Amniotic epithelial cell (primary cell): Measurements from ENCODE around the gene RPS6KB2.
"Not testable (repeated sequence)": the region's sequence is repeated elsewhere in the genome, so short reads cannot be mapped to it uniquely, and the experiment has no call there.

Experiments
- DNase-seq: peaks from one replicate; pipeline ENCODE4 v3.0.0-alpha.2; 2010; ENCODE audit warnings: low read depth

The RPS6KB2 gene

DNA sequence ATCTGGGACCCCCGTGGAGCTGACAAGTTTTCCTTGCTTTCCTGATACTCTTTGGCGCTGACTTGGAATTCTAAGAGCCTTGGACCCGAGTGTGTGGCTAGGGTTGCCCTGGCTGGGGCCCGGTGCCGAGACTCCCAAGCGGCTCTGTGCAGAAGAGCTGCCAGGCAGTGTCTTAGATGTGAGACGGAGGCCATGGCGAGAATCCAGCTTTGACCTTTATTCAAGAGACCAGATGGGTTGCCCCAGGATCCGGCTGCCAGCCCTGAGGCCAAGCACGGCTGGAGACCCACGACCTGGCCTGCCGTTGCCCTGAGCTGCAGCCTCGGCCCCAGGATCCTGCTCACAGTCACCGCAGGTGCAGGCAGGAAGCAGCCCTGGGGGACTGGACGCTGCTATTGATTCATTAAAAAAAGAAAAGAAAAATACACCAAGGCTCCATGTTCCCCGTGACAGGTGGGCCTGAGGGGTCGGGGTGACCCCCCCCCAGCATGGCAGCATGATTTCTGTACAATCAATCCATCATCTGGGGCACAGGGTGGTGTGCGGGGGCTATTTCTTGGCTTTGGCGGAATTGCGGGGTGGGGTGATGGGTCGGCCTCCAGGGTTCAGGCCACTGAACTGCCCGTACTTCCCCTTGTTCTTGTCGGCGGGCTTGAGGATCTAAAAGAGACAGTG, 30.2 kb upstream of the RPS6KB2 start:
- no peak for DNase-seq

DNA sequence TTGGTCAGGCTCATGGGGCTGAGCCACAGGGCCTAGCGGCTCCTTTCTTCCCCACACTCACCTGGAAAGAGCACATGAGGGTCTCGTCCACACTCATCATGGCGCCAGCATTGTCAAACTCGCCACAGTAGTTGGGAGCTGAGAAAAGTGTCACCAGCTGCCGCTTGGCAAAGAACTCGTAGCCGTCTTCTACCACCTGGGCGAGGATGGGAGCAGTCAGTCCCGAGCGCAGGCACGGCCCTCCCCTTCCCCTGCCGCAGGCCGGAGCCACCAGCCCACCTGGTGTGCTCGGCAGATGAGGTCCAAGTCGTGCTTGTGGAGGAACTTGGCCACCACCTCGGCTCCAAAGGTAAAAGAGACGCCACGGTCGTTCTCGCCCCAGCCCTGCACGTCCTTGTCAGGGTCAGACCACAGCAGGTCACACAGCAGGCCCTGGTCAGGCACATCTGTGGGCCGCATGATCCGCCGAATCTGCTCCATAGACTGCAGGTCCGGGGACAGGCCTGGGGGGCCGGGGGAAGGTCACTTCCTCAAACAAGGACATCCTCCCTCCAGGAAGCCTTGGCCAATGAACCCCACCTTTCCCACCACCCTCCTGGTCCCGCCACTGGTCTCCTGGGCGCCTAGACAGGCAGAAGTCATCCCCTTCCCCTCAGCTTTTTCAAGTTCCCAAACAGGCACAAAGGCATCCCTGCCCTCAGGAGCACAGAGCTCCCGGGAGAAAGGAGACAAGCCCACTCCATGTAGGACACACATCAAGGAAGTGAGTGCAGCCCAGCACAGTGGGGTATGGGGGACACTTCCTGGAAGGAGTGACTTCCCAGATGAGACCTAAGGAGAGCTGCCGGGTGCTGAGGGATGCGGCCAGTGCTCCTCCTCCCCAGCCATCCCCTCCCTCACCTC, 29.4 kb upstream of the RPS6KB2 start:
- no peak for DNase-seq

DNA sequence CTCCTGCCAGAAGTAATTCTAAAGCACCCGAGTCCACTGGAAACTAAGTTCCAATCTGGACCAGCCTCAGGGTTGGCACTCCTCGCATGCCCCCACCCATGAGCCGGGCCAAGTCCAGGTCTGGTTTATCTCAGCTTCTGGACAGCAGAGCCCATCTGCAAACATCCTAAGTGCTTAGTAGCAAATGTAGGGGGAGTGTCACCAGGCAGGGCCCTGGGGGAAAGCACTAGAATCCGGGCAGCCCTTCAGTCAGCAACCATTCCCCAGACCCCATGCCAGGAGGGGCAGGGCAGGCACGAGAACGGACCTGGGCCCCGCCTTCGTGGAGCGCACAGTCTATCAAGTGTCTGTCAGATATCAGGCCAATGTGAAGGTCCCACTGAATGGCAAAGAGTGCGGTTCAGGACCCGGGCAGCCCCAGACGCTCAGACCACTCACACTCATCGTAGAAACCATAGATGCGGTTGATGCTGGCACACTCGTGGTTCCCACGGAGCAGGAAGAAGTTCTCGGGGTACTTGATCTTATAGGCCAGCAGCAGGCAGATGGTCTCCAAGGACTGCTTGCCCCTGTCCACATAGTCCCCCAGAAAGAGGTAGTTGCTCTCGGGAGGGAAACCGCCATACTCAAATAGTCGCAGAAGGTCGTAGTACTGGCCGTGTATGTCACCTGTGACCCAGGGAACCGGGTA, 27.9 kb upstream of the RPS6KB2 start:
- peak; percentile 47 for DNase-seq

DNA sequence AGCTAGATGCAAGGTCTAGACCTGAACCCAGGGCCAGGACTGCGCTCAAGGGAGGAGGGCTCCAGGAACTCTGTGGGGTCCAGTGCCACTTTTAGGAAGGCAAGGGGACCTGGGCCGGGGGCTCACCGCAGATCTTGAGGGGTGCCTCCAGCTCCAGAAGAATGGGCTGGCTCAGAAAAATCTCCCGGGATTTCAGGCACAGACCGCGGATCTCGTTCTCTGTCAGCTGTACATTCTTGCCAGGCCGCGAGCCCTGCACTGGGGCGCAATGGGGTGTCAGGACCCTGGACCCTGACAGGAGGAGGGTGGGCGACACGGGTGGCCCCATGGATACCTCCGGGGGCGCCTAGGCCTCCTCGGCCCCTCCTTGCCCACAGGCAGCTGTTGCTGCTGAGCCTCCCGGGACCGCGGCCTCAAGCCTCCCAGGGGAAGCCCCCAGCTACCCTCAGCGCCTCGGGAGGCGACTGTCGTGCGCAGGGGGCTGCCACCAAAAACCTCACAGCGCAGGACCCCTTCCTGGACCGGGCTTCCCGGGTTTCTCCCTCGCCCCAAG, 27.3 kb upstream of the RPS6KB2 start:
- DNase-seq: no peak

DNA sequence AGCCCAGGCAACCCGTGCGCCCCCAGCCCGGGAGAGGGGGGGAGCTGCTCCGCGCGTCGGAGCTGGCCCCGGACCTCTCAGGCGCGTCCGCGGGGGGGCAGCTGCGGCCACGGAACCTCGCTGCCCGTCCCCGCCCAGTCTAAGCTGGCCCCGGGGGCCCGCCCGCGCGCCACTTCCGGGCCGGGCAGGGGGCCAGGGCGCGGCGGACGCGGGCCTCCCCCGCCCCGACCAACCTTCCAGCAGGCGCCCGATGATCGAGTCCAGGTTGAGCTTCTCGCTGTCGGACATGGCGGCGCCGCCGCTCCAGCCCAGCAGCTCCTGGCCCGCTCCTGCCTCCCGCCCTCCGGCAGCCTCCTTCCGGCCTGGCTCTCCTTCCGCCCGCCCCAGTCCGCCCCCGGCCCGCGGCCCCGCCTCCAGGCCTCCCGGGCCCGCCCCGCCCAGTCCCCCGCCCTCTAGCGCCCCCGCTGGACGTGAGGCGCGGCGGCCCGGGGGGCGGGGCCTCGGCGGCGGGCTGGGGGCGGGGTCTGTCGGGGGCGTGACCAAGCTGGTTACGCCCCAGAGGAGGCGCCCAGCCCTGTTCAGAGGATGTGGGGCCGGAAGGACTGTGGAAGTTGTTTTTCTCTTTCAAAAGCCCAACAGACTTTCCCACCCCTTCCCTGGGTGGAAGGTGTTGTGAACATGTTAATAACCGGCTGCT, 26.7 kb upstream of the RPS6KB2 start, which contains the start of gene PPP1CA:
TSS of gene PPP1CA (minus strand) at position 364 of the 697 bp plus-strand sequence. CDS start at position 288, 76 bp downstream.
- DNase-seq: peak; percentile 76

DNA sequence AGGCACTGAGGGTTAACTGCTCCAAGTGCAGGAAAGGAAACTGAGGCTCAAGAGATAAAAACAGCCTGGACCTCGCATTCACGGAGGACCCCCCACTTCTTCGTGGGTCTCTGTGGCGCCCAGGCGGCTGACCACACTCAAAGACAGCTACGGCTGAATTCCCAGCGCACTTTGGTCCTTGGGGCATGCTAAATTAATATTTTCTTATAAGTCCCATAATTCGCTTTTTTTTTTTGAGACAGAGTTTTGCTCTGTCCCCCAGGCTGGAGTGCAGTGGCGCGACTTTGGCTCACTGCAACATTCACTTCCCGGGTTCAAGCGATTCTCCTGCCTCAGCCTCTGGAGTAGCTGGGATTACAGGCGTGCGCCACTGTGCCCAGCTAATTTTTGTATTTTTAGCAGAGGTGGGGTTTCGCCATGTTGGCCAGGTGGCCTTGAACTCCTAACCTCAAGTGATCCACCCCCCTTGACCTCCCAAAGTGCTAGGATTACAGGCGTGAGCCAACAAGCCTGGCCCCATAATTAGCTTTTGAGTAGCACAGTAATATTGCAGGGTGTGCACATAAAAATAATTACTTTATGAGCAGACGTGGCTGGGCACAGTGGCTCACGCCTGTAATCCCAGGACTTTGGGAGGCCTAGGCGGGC, 26.0 kb upstream of the RPS6KB2 start:
- DNase-seq: not testable (repeated sequence)

DNA sequence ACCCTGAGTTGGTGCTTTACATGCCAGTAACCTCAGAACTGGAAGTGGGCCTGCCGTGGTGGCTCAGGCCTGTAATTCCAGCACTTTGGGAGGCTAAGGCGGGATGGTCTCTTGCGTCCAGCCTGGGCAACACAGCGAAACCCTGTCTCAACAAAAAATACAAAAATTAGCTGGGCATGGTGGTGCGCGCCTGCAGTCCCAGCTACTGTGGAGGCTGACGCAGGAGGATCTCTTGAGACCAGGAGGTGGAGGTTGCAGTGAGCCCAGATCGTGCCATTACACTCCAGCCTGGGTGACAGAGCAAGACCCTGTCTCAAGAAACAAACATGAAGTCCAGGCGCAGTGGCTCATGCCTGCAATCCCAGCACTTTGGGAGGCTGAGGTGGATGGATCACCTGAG, 25.2 kb upstream of the RPS6KB2 start:
- DNase-seq: not testable (repeated sequence)

DNA sequence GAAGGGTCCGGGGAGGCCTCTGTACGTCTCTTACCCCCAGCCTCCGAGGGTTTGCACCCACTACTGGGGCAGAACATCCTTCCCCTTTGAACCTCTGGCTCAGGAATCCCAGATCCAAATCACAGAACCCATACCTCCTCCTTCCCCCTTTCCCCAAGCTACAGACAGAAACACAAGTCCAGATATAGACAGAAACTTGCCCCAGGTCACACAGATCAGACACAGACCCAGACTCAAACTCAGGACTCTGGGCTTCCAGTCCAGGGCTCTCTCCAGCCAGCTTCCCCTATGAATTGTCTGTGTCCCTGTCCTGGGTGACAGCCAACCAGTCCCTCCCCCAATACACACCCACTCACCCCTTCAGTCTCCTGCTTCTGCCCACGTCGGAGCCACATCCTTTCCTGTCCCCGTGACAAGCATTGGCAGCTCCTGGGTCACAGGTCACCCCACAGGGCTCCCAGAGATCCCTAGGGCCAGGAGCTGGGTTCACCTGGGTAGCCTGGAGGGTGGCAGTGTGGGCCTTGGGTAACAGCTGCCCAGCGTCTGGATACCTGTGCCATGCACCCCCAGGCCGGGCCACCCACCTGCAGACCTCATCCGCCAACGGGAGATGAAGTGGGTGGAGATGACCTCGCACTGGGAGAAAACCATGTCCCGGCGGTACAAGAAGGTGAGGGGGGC, 23.6 kb upstream of the RPS6KB2 start:
- no peak for DNase-seq

DNA sequence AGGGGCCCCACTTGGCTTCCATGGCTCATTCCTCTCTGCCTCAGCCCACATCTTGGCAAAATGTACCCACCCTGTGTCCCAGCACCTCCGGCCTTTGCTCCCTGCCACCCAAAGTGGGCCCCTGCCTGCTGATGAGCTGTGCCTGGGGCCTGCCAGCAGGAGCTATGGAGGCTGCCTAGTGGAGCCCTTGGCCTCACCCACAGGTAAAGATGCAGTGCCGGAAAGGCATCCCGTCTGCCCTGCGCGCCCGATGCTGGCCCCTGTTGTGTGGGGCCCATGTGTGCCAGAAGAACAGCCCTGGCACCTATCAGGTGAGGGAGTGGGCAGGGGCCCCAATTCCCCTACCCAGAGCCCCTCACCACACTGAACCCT, 23.1 kb upstream of the RPS6KB2 start:
- no peak for DNase-seq

DNA sequence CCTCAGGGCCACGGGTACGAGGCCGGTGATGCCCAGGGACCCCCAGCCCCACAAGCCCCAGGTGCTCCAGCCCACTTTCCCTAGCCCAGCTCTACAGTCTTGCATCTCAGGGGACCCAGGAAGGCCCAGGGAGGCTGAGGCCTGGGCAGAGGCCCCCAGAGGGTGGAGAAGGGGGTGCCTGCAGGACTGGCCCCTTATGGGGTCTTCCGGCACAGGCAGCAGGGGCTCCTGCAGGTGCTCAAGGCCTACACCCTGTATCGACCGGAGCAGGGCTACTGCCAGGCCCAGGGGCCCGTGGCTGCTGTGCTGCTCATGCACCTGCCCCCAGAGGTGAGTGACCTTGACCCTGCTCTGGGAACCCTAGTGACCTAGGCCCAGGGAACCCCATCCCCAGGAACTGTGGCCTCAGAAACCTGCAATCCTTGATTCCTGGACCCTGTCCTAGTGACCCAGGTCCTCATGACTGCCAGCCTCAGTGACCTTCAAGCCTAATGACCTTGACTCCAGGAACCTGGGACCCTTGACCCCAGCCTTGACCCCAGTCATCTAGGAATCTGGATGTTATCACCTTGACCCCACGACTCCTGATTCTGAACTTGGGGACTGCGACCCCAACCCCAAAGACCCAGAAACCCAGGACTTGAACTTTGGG, 22.5 kb upstream of the RPS6KB2 start:
- DNase-seq: no peak

DNA sequence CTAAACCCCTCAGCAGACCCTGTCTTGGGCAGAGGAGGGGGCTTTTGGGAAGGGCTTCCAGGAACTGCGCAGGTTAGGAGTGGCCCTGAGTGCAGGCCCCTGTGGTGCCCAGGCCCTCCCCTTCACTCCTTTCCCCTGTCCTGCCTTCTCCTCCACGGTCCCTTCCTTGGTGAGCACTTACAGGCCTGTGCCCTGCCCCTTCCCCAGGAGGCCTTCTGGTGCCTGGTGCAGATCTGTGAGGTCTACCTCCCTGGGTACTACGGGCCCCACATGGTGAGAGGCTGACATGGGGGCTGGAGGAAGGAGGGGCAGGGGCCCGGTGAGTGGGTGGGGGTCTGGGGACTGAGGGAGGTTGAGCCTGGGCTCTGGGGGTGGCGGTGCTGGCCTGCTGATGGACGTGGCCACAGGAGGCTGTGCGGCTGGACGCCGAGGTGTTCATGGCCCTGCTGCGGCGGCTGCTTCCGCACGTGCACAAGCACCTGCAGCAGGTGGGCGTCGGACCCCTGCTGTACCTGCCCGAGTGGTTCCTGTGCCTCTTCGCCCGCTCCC, 21.8 kb upstream of the RPS6KB2 start:
- no peak for DNase-seq

DNA sequence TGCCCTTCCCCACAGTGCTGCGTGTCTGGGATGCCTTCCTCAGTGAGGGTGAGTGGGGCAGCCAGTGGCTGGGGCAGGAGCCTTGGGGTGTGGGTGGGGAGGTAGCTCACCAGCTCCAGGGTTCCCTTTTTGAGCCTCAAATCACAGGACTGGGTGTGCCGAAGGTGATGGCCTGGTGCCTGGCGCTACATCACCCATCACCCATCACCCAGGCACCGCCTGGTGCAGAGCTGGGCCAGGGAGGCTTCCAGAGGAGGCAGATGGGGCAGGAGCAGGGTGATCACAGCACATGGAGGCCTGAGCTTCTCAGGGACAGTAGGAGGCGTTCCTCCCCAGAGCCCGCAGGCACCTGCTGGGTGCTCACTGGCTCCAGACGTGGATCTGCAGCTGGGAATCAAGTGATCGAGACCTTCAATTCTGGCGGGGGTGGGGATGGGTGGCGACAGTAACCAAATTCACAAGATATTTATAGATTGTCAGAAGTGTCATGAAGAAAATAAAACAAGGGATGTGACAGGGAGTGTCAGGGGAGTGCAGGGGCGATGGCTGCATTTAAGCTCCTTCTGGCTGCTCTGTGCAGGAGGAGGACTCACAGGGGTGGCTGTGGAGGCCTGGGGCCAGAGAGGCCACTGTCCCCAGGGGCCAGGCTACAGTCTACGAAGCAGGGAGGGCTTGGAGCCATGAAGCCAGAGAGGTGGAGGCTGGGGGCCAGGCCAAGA, 21.2 kb upstream of the RPS6KB2 start:
- no peak for DNase-seq

DNA sequence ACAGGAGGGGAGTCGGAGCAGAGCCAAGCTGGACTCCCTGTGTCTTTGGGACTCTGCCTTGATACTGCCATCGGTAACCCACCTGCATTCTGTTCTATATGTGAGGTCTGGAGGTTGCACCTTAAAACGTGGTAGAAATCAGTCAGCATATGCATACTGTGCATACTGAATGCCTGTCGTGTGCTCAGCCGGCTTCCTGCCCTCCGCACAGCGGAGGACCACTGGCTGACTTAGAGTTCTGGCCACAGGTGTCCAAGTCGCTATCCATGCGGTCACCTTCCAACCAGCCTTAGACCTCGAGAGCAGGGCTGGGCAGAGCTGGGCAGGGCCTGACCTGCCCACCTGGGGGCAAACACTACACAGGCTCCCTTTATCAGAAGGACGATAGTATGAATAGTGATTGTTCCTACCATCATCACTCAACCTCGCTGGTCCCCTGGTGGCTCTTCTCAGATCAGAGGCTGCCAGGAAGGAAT, 20.6 kb upstream of the RPS6KB2 start:
- DNase-seq: no peak

DNA sequence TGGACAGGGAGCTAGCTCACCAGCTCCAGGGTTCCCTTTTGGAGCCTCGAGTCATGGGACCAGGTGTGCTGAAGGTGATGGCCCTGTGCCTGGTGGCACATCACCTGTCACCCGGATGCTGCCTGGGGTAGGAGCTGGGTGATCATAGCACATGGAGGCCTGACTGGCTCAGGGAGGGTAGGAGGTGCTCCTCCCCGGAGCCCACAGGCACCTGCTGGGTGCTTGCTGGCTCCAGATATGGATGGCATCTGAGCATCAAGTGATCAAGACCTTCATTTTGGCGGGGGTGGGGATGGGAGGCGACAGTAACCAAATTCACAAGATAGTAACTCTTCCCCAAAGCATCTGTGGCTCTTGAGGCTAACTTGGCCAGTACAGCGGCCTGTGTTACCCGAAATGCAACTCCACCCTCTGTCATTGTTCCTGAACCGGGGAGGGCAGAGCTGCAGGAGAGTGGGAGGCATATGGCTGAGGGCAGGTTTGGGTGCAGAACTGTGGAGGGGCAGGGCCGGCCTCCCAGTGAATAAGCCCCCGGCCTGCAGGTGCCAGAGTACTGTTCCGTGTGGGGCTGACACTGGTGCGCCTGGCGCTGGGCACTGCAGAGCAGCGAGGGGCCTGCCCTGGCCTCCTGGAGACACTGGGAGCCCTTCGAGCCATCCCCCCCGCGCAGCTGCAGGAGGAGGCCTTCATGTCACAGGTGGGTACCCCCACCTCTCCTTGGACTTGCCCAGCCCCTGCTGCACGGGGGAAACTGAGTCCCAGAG, 19.7 kb upstream of the RPS6KB2 start:
- no peak for DNase-seq

DNA sequence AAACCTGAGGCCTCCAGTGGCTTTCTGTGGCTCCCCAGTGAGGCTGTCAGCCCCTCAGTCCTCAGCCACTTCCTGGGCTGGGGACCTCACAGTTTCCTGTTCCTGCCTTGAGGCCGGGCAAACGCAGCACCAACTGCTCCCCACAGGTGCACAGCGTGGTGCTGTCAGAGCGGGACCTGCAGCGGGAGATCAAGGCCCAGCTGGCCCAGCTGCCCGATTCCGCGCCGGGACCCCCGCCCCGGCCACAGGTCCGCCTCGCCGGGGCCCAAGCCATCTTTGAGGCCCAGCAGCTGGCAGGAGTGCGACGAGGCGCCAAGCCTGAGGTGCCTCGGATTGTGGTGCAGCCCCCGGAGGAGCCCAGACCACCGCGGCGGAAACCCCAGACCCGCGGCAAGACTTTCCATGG, 19.0 kb upstream of the RPS6KB2 start:
- DNase-seq: no peak

DNA sequence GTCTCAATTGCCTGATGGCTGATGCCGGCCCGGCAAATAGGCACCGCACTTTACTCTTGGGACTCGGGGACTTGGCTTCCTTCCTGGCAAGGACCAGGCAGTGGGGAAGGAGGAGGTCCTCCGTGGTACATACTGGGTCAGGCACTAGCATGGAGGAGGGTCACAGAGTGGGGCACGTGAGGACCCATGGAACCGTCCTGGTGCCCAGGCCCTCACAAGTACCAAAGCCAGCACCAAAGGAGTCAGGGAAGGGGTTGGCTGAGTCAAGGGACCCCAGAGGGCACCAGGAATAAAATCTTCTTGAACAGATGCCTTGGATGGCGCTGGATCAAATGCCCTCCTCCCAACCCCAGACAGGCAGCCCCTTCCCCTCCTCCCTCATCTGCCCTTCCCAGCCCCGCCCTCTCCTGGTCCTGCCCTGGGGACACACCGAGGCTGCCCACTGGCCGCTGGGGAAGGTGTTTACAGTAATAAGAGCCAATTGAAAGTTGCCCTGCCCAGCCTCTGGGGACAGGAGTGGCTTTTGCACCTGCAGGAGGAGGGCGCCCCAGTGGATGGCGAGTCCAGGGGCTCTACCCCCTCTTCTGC, 18.4 kb upstream of the RPS6KB2 start:
- no peak for DNase-seq

DNA sequence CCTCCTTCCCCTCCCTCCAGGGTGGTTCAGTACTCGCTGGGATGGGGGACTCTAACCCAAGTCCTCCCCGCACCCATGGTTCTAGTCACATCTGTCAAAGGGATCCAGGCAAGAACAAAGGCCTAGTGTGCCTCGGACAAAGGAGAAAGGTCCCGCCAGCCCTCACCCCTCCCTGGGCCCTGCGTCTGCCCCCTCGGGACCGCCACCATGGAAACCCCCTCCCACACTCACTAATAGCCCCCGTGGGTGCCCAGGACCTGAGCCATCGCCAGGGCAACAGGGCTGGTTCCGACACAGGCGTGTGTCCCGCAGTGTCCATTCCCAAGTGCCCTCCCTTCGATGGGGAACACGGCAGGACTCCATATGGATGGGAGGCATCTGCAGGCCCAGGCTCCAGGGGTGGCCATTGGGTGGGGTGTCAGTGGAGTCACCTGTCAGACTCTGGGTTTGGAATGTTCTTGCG, 17.9 kb upstream of the RPS6KB2 start:
- no peak for DNase-seq
